ENCODE results near the gene PPME1. TPM values are rescaled to one million over a fixed set of nuclear protein-coding genes. Genes with fewer than 3 reads are reported as not detected.

The PPME1 gene
- total RNA-seq, 2 experiments from 2014 or later: 13.7 to 16.3 TPM

DNA sequence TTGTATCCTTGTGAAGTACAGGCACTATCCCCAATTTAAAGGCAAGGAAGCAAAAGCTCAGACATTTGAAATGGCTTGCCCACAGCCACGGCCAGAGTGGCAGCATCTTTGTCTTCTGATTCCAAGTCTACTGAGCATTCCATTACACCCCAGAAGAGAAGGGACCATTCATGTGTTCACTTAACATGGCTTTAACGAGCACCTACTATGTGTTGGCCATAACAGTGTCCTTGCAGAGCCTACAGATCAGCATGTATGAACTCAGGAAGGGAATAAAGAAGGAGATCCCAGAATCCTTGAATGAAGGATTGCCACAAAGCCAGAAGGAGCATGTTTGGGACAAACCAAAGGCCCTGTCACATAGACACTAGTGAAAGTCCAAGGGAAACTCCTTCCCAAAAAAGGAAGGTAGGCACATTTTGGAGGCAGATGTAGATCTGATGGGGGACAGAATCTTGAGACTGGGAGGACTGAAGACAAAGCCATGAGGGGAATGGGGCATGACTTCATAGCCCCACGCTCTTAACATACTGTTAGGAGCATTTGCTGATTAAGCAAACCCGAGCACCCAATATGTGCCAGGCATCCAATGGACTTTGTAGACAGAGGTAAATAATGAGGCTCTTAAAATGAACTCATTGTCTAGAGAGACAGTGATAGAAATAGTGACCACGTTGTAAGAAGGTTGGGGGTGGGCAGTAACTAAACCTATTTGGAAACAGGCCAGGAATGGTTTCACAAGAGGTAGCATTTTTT is 85.5 kb downstream of the PPME1 start:
- Histone ChIP-seq H3K27me3 (ENCODE audit: control insufficient read depth in 1 of 2, insufficient read depth in 2 of 2, low read length in 2 of 2) (no peaks in the 10 kb centered on the region), H3K4me3 (ENCODE audit: low read length) (no peak overlapping the region), H3K9me3 (ENCODE audit: control insufficient read depth in 1 of 2, insufficient read depth in 1 of 2, low read length in 2 of 2) (peaks cover 0 to 3% of the 10 kb centered on the region in 2 experiments), H3K4me1 (ENCODE audit: insufficient read depth, low read length) (no peaks in the 10 kb centered on the region), H3K27ac (ENCODE audit: low read depth in 1 of 2, low read length in 2 of 2) (no peak overlapping the region), H3K36me3 (ENCODE audit: insufficient read depth, low read length) (peaks cover 25% of the 10 kb centered on the region)
- Mint-ChIP-seq H3K9me3 (no peaks in the 10 kb centered on the region), H3K27ac (no peak overlapping the region), H3K4me1 (ENCODE audit: low read depth) (peaks cover 7% of the 10 kb centered on the region), H3K4me3 (no peak overlapping the region), H3K27me3 (no peaks in the 10 kb centered on the region), H3K36me3 (ENCODE audit: low read depth) (peaks cover 28% of the 10 kb centered on the region)
- POLR2A ChIA-PET: interaction anchor here (1.2 to 2.4 kb wide), 4 partner anchors 24 to 193 kb away, joined by 3 to 11 read pairs (median 8); partner anchors contain the start of genes C2CD3 and PPME1
- intact Hi-C loops (cut with DNase I, micrococcal nuclease): loop anchor here (1.0 to 5.0 kb wide), 5 partner anchors 66 to 316 kb away; no protein-coding TSS in a partner anchor
- ATAC-seq (ENCODE audit: poor library complexity) (no peak), DNase-seq (no peak)
- TF ChIP-seq, protein P1, sequence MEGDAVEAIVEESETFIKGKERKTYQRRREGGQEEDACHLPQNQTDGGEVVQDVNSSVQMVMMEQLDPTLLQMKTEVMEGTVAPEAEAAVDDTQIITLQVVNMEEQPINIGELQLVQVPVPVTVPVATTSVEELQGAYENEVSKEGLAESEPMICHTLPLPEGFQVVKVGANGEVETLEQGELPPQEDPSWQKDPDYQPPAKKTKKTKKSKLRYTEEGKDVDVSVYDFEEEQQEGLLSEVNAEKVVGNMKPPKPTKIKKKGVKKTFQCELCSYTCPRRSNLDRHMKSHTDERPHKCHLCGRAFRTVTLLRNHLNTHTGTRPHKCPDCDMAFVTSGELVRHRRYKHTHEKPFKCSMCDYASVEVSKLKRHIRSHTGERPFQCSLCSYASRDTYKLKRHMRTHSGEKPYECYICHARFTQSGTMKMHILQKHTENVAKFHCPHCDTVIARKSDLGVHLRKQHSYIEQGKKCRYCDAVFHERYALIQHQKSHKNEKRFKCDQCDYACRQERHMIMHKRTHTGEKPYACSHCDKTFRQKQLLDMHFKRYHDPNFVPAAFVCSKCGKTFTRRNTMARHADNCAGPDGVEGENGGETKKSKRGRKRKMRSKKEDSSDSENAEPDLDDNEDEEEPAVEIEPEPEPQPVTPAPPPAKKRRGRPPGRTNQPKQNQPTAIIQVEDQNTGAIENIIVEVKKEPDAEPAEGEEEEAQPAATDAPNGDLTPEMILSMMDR (IDR thresholded peaks at IDR 0.05): no peak
- CTCF ChIA-PET: interaction anchor here (0.6 to 2.6 kb wide), 8 partner anchors 10 to 641 kb away, joined by 3 to 14 read pairs (median 3); no protein-coding TSS in a partner anchor

DNA sequence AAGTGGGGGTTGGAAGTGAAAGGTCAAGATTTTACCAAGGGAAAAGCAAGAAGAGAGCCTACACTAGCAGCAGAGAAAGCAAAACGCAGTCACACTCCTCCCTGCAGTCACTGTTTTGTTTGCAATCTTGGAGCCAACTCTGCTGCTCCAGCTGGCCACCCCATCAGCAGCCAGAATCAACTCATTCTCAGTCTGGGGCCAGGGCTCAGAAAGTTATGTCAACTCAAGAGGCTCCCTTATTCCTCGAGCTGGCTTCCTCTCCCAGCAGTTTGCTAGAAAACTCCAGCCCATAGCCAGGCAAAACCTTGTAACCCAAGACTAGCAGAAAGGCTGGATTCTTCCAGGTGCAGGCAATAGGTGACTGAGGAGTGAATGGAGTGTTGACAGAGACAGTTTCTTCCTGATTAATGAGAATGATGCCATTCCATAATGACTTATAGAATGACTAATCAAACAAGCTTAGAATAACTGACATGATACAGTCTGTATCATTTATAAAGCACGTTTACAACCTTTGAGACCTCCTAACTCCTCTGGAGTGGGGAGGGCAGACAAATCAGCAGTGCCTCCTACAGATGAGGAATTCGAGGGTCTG is 87.0 kb downstream of the PPME1 start:
- intact Hi-C loops (cut with DNase I, micrococcal nuclease): loop anchor here (2.0 to 5.0 kb wide), 4 partner anchors 65 to 314 kb away; no protein-coding TSS in a partner anchor
- ChIA-PET CTCF (no interaction called here), POLR2A (interaction anchor here (1.6 kb wide), 1 partner anchor 18 kb away, joined by 3 read pairs; no protein-coding TSS in a partner anchor)
- H3K27ac ChIP-seq (ENCODE audit: low read depth in 1 of 2, low read length in 2 of 2): no peak overlapping the region
- H3K36me3 ChIP-seq (ENCODE audit: insufficient read depth, low read length): peaks cover 16% of the 10 kb centered on the region
- no peak overlapping the region for H3K4me3 Mint-ChIP-seq
- ATAC-seq (ENCODE audit: poor library complexity) (no peak), DNase-seq (no peak)
- no peaks in the 10 kb centered on the region for H3K4me1 ChIP-seq (ENCODE audit: insufficient read depth, low read length)
- H3K27me3 ChIP-seq (ENCODE audit: control insufficient read depth in 1 of 2, insufficient read depth in 2 of 2, low read length in 2 of 2): no peaks in the 10 kb centered on the region
- H3K9me3 Mint-ChIP-seq: no peaks in the 10 kb centered on the region
- H3K27me3 Mint-ChIP-seq: no peaks in the 10 kb centered on the region
- H3K9me3 ChIP-seq (ENCODE audit: control insufficient read depth in 1 of 2, insufficient read depth in 1 of 2, low read length in 2 of 2): peaks cover 0 to 3% of the 10 kb centered on the region in 2 experiments
- H3K36me3 Mint-ChIP-seq (ENCODE audit: low read depth): peaks cover 27% of the 10 kb centered on the region
- H3K4me3 ChIP-seq (ENCODE audit: low read length): no peak overlapping the region
- peaks cover 7% of the 10 kb centered on the region for H3K4me1 Mint-ChIP-seq (ENCODE audit: low read depth)
- no peak overlapping the region for H3K27ac Mint-ChIP-seq
- TF ChIP-seq, protein P1 (IDR thresholded peaks at IDR 0.05): no peak

DNA sequence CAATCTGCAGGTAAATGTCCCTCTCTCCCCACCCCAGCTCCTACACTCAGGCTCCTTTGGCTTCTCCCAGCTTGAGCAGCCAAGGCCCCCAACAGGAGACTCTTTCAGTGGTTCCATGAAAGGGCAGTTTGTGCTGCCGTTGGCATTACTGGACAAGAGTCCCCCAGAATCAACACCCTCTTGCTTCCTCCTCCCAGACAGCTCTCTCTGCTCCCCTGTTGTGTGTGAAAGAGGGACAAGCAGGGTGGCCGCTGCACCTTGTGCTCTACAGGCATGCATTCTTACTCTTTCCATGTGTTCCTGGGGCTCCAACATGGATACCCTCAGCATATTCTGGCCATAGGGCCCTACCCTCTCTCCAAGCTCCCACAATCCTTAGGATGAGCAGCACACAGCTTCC is 91.6 kb downstream of the PPME1 start:
- Histone ChIP-seq H3K4me1 (ENCODE audit: insufficient read depth, low read length) (no peaks in the 10 kb centered on the region), H3K4me3 (ENCODE audit: low read length) (no peak overlapping the region), H3K36me3 (ENCODE audit: insufficient read depth, low read length) (no peaks in the 10 kb centered on the region), H3K9me3 (ENCODE audit: control insufficient read depth in 1 of 2, insufficient read depth in 1 of 2, low read length in 2 of 2) (peaks cover 0 to 3% of the 10 kb centered on the region in 2 experiments), H3K27ac (ENCODE audit: low read depth in 1 of 2, low read length in 2 of 2) (no peak overlapping the region), H3K27me3 (ENCODE audit: control insufficient read depth in 1 of 2, insufficient read depth in 2 of 2, low read length in 2 of 2) (no peaks in the 10 kb centered on the region)
- ATAC-seq (ENCODE audit: poor library complexity): no peak
- H3K27me3 Mint-ChIP-seq: no peaks in the 10 kb centered on the region
- H3K9me3 Mint-ChIP-seq: no peaks in the 10 kb centered on the region
- intact Hi-C loops (cut with DNase I, micrococcal nuclease): no loop called here
- ChIA-PET CTCF (no interaction called here), POLR2A (no interaction called here)
- no peaks in the 10 kb centered on the region for H3K36me3 Mint-ChIP-seq (ENCODE audit: low read depth)
- no peak overlapping the region for H3K4me3 Mint-ChIP-seq
- TF ChIP-seq, protein P1 (IDR thresholded peaks at IDR 0.05): no peak
- peaks cover under 1% of the 10 kb centered on the region for H3K4me1 Mint-ChIP-seq (ENCODE audit: low read depth)
- no peak overlapping the region for H3K27ac Mint-ChIP-seq
- no peak for DNase-seq

Measured in CD4-positive, alpha-beta T cell (primary cell).